ENCODE measurements around the gene VPS39.

VPS39 gene

DNA sequence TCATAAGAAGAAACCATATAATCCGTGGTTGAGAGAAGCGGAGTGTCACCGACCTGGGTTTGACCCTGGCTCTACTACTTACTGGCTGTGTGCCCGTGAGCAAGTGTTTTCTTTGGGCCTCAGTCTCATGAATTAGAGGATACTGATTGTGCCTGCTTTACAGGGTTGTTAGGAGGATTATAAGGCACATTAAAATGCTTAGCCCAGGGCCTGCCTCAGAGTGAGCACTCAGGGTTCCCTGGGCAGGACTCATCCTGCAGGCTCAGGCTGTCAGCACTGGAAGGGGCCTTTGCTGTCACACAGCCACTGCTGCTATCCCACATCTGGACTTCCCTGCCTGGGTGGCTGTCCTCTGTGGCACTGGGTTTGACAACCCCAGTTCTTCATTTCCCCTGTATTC lies 56.4 kb downstream of the VPS39 start:
- no peaks in the 10 kb centered on the region for H3K36me3 ChIP-seq (ENCODE audit: low read length)
- H3K9ac ChIP-seq (ENCODE audit: low read length) = no peak overlapping the region
- H3K27ac ChIP-seq (ENCODE audit: low read depth, low read length) = no peak overlapping the region
- no peaks in the 10 kb centered on the region for H3K79me2 ChIP-seq (ENCODE audit: insufficient read depth, low read length)
- no peaks in the 10 kb centered on the region for H4K20me1 ChIP-seq (ENCODE audit: low read depth, low read length)
- H3K4me3 ChIP-seq (ENCODE audit: insufficient read depth, low read length, poor library complexity, severe bottlenecking) = no peak overlapping the region
- no peaks in the 10 kb centered on the region for H3K27me3 ChIP-seq (ENCODE audit: low read length)
- no peak for TF ChIP-seq EZH2phosphoT487 (conservative IDR thresholded peaks at IDR 0.05; ENCODE audit: low read length)
- TF ChIP-seq, protein P1, sequence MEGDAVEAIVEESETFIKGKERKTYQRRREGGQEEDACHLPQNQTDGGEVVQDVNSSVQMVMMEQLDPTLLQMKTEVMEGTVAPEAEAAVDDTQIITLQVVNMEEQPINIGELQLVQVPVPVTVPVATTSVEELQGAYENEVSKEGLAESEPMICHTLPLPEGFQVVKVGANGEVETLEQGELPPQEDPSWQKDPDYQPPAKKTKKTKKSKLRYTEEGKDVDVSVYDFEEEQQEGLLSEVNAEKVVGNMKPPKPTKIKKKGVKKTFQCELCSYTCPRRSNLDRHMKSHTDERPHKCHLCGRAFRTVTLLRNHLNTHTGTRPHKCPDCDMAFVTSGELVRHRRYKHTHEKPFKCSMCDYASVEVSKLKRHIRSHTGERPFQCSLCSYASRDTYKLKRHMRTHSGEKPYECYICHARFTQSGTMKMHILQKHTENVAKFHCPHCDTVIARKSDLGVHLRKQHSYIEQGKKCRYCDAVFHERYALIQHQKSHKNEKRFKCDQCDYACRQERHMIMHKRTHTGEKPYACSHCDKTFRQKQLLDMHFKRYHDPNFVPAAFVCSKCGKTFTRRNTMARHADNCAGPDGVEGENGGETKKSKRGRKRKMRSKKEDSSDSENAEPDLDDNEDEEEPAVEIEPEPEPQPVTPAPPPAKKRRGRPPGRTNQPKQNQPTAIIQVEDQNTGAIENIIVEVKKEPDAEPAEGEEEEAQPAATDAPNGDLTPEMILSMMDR (IDR thresholded peaks at IDR 0.05; ENCODE audit: insufficient read depth, low read length, poor library complexity, severe bottlenecking) = no peak
- no peak overlapping the region for H2AFZ ChIP-seq (ENCODE audit: low read depth, low read length, severe bottlenecking)
- H3K9me2 ChIP-seq (replicated peaks; ENCODE audit: insufficient read depth, low read length) = no peaks in the 10 kb centered on the region
- no peaks in the 10 kb centered on the region for H3F3A ChIP-seq (ENCODE audit: insufficient read depth)
- no peak overlapping the region for H3K4me2 ChIP-seq (ENCODE audit: low read depth, low read length, poor library complexity, severe bottlenecking)
- no peaks in the 10 kb centered on the region for H3K9me3 ChIP-seq (ENCODE audit: insufficient read depth, low read length)

DNA sequence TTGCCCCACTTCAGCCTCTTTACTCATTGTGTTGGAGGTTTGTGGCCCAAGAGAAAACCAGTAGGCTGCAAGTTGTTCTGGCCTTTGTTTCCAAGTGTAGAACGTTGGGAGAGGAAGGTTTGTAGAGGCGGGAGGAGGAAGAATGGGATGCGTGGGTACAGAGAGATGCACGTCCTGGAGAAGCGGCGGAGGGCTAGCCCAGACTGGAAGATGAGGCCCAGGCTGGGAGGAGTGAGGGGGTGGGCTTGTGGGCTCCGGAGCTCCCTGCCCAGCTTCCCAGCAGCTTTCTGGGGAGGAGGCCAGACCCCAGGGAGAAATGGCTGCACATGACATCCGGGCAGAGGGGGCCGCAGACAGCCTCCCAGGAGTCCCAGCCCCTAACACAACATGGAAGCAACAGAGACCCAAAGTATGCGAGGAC lies 57.0 kb downstream of the VPS39 start:
- H3K9me3 ChIP-seq (ENCODE audit: insufficient read depth, low read length) = no peaks in the 10 kb centered on the region

DNA sequence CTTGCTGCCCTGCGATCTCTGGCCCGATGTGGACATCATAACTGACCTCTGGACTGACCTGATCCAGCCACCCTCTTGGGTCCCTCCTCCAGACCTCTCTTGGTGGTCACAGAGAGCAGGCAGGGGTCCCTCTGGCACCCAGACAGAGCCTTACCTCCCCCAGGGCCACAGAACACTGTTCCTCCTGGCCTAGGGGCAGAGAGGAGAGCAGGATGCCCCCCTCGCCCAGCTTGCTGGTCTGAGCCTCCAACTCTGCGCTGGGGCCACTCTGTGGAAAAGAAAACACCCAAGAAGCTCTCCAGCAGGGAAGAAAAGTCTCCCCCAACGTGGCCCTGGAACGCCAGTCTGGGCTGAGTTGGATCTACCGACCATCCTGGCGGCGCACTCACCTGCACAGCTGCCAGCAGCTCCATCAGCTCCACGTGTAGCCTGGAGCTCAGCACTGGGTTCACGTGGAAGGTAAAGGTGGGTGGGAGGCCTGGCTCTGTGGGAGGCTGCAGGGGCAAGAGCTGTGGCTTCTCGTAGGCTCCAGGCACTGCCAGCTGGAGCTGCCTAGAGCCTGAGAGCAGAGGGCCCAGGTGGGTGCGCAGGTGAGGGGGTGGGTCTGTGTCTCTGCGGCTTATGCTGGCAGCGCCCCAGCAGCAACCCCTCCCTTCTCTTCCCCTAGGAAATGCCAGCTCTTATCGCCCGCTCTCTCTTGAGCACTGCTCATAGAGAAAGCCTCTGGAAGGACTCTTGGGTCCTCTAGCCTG lies 57.7 kb downstream of the VPS39 start:
- no peak overlapping the region for H3K9ac ChIP-seq (ENCODE audit: low read length)
- H2AFZ ChIP-seq (ENCODE audit: low read depth, low read length, severe bottlenecking) = no peak overlapping the region
- H3K79me2 ChIP-seq (ENCODE audit: insufficient read depth, low read length) = no peaks in the 10 kb centered on the region
- no peaks in the 10 kb centered on the region for H3K9me3 ChIP-seq (ENCODE audit: insufficient read depth, low read length)
- H3K4me3 ChIP-seq (ENCODE audit: insufficient read depth, low read length, poor library complexity, severe bottlenecking) = no peak overlapping the region
- TF ChIP-seq, protein P1 (IDR thresholded peaks at IDR 0.05; ENCODE audit: insufficient read depth, low read length, poor library complexity, severe bottlenecking) = no peak
- no peak for TF ChIP-seq EZH2phosphoT487 (conservative IDR thresholded peaks at IDR 0.05; ENCODE audit: low read length)
- no peaks in the 10 kb centered on the region for H3K27me3 ChIP-seq (ENCODE audit: low read length)
- no peak overlapping the region for H3K4me2 ChIP-seq (ENCODE audit: low read depth, low read length, poor library complexity, severe bottlenecking)
- no peak overlapping the region for H3K27ac ChIP-seq (ENCODE audit: low read depth, low read length)
- no peaks in the 10 kb centered on the region for H4K20me1 ChIP-seq (ENCODE audit: low read depth, low read length)
- H3K36me3 ChIP-seq (ENCODE audit: low read length) = no peaks in the 10 kb centered on the region
- H3F3A ChIP-seq (ENCODE audit: insufficient read depth) = no peaks in the 10 kb centered on the region
- H3K9me2 ChIP-seq (replicated peaks; ENCODE audit: insufficient read depth, low read length) = no peaks in the 10 kb centered on the region

More for the DNA sequence above, 57.0 kb downstream of the VPS39 start:
- Histone ChIP-seq H3K79me2 (ENCODE audit: insufficient read depth, low read length) (no peaks in the 10 kb centered on the region), H3K36me3 (ENCODE audit: low read length) (no peaks in the 10 kb centered on the region), H3K4me3 (ENCODE audit: insufficient read depth, low read length, poor library complexity, severe bottlenecking) (no peak overlapping the region), H3K27ac (ENCODE audit: low read depth, low read length) (no peak overlapping the region), H3K9ac (ENCODE audit: low read length) (no peak overlapping the region), H3F3A (ENCODE audit: insufficient read depth) (no peaks in the 10 kb centered on the region), H2AFZ (ENCODE audit: low read depth, low read length, severe bottlenecking) (no peak overlapping the region), H4K20me1 (ENCODE audit: low read depth, low read length) (no peaks in the 10 kb centered on the region), H3K9me2 (replicated peaks; ENCODE audit: insufficient read depth, low read length) (no peaks in the 10 kb centered on the region), H3K4me2 (ENCODE audit: low read depth, low read length, poor library complexity, severe bottlenecking) (no peak overlapping the region), H3K27me3 (ENCODE audit: low read length) (no peaks in the 10 kb centered on the region)
- TF ChIP-seq, protein P1 (IDR thresholded peaks at IDR 0.05; ENCODE audit: insufficient read depth, low read length, poor library complexity, severe bottlenecking) = no peak
- no peak for TF ChIP-seq EZH2phosphoT487 (conservative IDR thresholded peaks at IDR 0.05; ENCODE audit: low read length)

Data from SU-DHL-6 (cell line).